SU-DHL-6 (cell line): Measurements from ENCODE around the gene PIGK.

ENCODE experiments used
- H2AFZ ChIP-seq: fragments of 200-600 bp; sonication (generic); 2 replicates; pipeline ENCODE4 v1.6.1; 2014; ENCODE audit warnings: low read depth, mild to moderate bottlenecking, moderate library complexity, mixed read lengths, antibody characterized with exemption, low read length; ENCODE audit not compliant: severe bottlenecking
- H3F3A ChIP-seq: fragments of 200-600 bp; shearing (Covaris generic); 2 replicates; pipeline ENCODE4 v1.6.0; 2016; ENCODE audit warnings: antibody characterized with exemption, mild to moderate bottlenecking; ENCODE audit not compliant: insufficient read depth
- H3K27ac ChIP-seq: fragments of 200-600 bp; sonication (generic); 2 replicates; pipeline ENCODE4 v1.5.1; 2016; ENCODE audit warnings: low read depth, mild to moderate bottlenecking, low read length, moderate library complexity, mixed read lengths
- H3K27me3 ChIP-seq: fragments of 200-600 bp; sonication (generic), shearing (Covaris generic); 2 replicates; pipeline ENCODE4 v1.6.0; 2014; ENCODE audit warnings: mild to moderate bottlenecking, low read length
- H3K36me3 ChIP-seq: fragments of 200-600 bp; sonication (generic); 2 replicates; pipeline ENCODE4 v1.6.1; 2014; ENCODE audit warnings: mild to moderate bottlenecking, low read length, mixed read lengths
- H3K4me2 ChIP-seq: fragments of 300-600, 200-600 bp; shearing (Covaris generic), sonication (generic); 2 replicates; pipeline ENCODE4 v1.6.0; 2014; ENCODE audit warnings: low read length, low read depth, mild to moderate bottlenecking; ENCODE audit not compliant: poor library complexity, severe bottlenecking
- H3K4me3 ChIP-seq: fragments of 200-600 bp; sonication (generic); 2 replicates; pipeline ENCODE4 v1.5.1; 2014; ENCODE audit warnings: antibody characterized with exemption, low read length, mild to moderate bottlenecking, mixed read lengths; ENCODE audit not compliant: insufficient read depth, poor library complexity, severe bottlenecking
- H3K79me2 ChIP-seq: fragments of 200-600 bp; sonication (generic); 2 replicates; pipeline ENCODE4 v1.6.1; 2014; ENCODE audit warnings: mild to moderate bottlenecking, low read length, moderate library complexity; ENCODE audit not compliant: insufficient read depth
- H3K9ac ChIP-seq: fragments of 200-600 bp; sonication (generic); 2 replicates; pipeline ENCODE4 v1.7.0; 2014; ENCODE audit warnings: mild to moderate bottlenecking, low read length
- H3K9me2 ChIP-seq: fragments of 200-600 bp; sonication (generic); replicated peaks from 2 replicates; pipeline ENCODE4 v1.6.1; 2014; ENCODE audit warnings: low read length; ENCODE audit not compliant: insufficient read depth
- H3K9me3 ChIP-seq: fragments of 200-600 bp; sonication (generic); 2 replicates; pipeline ENCODE4 v1.6.1; 2014; ENCODE audit warnings: low read length, mixed read lengths; ENCODE audit not compliant: insufficient read depth
- H4K20me1 ChIP-seq: fragments of 200-600 bp; sonication (generic); 2 replicates; pipeline ENCODE4 v1.6.1; 2014; ENCODE audit warnings: low read depth, mild to moderate bottlenecking, antibody characterized with exemption, low read length, moderate library complexity, mixed read lengths
- EZH2phosphoT487 ChIP-seq: fragments of 200-600 bp; sonication (generic), shearing (Covaris generic); conservative IDR thresholded peaks from 2 replicates; pipeline ENCODE4 v1.6.1; 2018; ENCODE audit warnings: mild to moderate bottlenecking, antibody characterized with exemption, low read length, moderate library complexity, mixed read lengths
- TF ChIP-seq, protein P1 (sequence below): fragments of 200-600 bp; sonication (generic); IDR thresholded peaks from one replicate; pipeline ENCODE4 v1.5.1; 2017; ENCODE audit warnings: antibody characterized with exemption, mild to moderate bottlenecking, low read length, moderate library complexity; ENCODE audit not compliant: insufficient read depth, poor library complexity, severe bottlenecking

Gene PIGK

DNA sequence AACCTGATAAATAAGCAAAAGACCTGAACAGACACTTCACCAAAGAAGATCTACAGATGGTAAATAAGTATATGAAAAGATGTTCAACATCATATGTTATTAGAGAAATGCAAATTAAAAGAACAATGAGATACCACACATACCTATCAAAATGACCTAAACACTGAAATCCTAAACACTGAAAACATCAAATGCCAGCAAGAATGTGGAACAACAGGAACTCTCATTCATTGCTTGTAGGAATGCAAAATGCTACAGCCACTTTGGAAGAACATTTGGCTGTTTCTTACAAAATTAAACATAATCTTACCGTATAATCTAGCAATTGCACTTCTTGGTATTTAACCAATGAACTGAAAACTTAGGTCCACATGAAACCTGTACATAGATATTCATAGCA lies 14.9 kb upstream of the PIGK start:
- Histone ChIP-seq H3K9ac (no peak overlapping the region), H3F3A (no peaks in the 10 kb centered on the region), H3K4me2 (no peak overlapping the region), H3K9me2 (no peaks in the 10 kb centered on the region), H3K4me3 (no peak overlapping the region), H3K36me3 (no peaks in the 10 kb centered on the region), H2AFZ (no peak overlapping the region), H4K20me1 (no peaks in the 10 kb centered on the region), H3K27ac (no peak overlapping the region), H3K9me3 (no peaks in the 10 kb centered on the region), H3K79me2 (no peaks in the 10 kb centered on the region), H3K27me3 (no peaks in the 10 kb centered on the region)
- TF ChIP-seq, protein P1, sequence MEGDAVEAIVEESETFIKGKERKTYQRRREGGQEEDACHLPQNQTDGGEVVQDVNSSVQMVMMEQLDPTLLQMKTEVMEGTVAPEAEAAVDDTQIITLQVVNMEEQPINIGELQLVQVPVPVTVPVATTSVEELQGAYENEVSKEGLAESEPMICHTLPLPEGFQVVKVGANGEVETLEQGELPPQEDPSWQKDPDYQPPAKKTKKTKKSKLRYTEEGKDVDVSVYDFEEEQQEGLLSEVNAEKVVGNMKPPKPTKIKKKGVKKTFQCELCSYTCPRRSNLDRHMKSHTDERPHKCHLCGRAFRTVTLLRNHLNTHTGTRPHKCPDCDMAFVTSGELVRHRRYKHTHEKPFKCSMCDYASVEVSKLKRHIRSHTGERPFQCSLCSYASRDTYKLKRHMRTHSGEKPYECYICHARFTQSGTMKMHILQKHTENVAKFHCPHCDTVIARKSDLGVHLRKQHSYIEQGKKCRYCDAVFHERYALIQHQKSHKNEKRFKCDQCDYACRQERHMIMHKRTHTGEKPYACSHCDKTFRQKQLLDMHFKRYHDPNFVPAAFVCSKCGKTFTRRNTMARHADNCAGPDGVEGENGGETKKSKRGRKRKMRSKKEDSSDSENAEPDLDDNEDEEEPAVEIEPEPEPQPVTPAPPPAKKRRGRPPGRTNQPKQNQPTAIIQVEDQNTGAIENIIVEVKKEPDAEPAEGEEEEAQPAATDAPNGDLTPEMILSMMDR: no peak
- no peak for TF ChIP-seq EZH2phosphoT487

DNA sequence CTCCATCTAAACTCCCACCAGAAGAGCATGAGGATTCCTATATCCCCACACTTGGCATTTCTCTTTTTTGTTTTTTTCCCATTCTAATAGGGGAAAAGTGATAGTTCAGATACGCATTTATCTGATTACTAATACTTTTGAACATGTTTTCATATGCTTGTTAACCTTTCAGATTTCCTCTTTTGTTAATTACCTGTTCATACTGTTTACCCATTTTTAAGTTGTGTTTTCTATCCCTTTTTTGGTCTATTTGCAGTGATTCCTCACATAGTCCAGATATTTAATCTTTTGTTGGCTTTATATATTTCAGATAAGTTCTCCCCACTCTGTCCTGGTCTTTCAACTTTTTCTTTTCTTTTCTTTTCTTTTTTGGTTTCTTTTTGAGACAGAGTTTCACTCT lies 13.6 kb upstream of the PIGK start:
- TF ChIP-seq EZH2phosphoT487: no peak
- TF ChIP-seq, protein P1: no peak
- no peak overlapping the region for H3K4me3 ChIP-seq

DNA sequence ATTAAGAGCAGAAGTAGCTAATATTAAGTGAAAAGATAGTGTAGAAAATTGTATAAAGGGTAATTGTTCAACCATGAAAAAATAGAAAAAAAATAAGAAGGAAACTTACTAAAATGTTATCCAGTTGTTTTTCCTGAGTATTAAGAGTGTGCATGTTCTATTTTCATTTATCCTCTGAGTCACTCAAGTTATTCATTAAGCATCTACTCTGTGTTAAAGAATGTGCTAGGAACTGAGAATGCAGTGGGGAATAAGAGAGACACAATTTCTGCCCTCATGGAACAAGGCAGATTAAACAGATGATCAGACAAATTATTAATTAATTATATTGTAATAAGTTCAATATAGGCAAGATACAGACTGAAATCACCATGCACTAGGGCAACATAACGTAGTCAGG lies 10.8 kb upstream of the PIGK start:
- Histone ChIP-seq H4K20me1 (no peaks in the 10 kb centered on the region), H3K27me3 (no peaks in the 10 kb centered on the region), H2AFZ (no peak overlapping the region), H3K9ac (no peak overlapping the region), H3K36me3 (no peaks in the 10 kb centered on the region), H3K4me3 (no peak overlapping the region), H3K79me2 (no peaks in the 10 kb centered on the region), H3K9me3 (no peaks in the 10 kb centered on the region), H3K27ac (no peak overlapping the region), H3F3A (no peaks in the 10 kb centered on the region), H3K9me2 (no peaks in the 10 kb centered on the region), H3K4me2 (no peak overlapping the region)
- TF ChIP-seq, protein P1: no peak
- no peak for TF ChIP-seq EZH2phosphoT487

More for the DNA sequence above, 13.6 kb upstream of the PIGK start:
- Histone ChIP-seq H3K27ac (no peak overlapping the region), H3K9ac (no peak overlapping the region), H3K9me3 (no peaks in the 10 kb centered on the region), H3K9me2 (no peaks in the 10 kb centered on the region), H2AFZ (no peak overlapping the region), H4K20me1 (no peaks in the 10 kb centered on the region), H3K27me3 (no peaks in the 10 kb centered on the region), H3K4me2 (no peak overlapping the region), H3K36me3 (no peaks in the 10 kb centered on the region), H3K79me2 (no peaks in the 10 kb centered on the region), H3F3A (no peaks in the 10 kb centered on the region)

DNA sequence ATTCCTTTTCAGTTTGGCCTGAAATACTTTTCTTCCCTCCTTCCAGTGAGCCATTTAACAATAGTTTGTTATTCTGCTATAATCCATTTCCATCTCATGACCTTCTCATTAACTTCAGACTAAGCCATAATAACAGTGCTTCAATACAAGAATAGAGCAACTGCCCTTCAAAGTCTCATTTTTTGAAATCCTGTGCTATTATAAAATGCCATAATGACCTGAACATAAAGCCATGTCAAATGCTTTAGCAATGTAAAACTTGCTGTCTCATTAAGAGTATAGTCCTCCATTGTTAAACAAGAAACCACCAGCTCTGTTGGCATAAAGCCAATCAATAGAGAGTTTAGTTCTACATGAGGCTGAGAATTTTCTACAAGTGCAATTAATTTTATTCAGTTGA lies 9.6 kb upstream of the PIGK start:
- H3K9me3 ChIP-seq: no peaks in the 10 kb centered on the region
- no peaks in the 10 kb centered on the region for H3F3A ChIP-seq
- no peaks in the 10 kb centered on the region for H4K20me1 ChIP-seq
- no peaks in the 10 kb centered on the region for H3K79me2 ChIP-seq
- no peak overlapping the region for H2AFZ ChIP-seq
- H3K4me2 ChIP-seq: no peak overlapping the region
- no peaks in the 10 kb centered on the region for H3K36me3 ChIP-seq
- H3K9me2 ChIP-seq: no peaks in the 10 kb centered on the region
- H3K27ac ChIP-seq: no peak overlapping the region
- H3K9ac ChIP-seq: no peak overlapping the region
- no peak overlapping the region for H3K4me3 ChIP-seq
- no peaks in the 10 kb centered on the region for H3K27me3 ChIP-seq
- TF ChIP-seq, protein P1: no peak
- no peak for TF ChIP-seq EZH2phosphoT487
